LoVo (cell line): ENCODE results near the gene SVBP.
"Not testable (repeated sequence)": the region's sequence is repeated elsewhere in the genome, so short reads cannot be mapped to it uniquely, and the experiment has no call there.

Source experiments
- DNase-seq: peaks from one replicate; pipeline ENCODE4 v3.0.0-alpha.2; 2016; ENCODE audit warnings: low spot score

Gene SVBP

GRCh38 chr1:42816585-42817439 is at the start of gene SVBP, which contains the start of gene ERMAP:
Gene SVBP (minus strand): TSS chr1:42817397. CDS start chr1:42816544, 853 bp downstream.
Gene ERMAP (plus strand): TSS chr1:42817122. CDS start chr1:42830449, 13,327 bp downstream.
- peak; percentile 93 for DNase-seq

- no peak for DNase-seq
Observed at GRCh38 chr1:42866549-42866948, 49.4 kb upstream of the SVBP start.

GRCh38 chr1:42861014-42861399 is 43.8 kb upstream of the SVBP start:
- no peak for DNase-seq

GRCh38 chr1:42860339-42861013 is 43.3 kb upstream of the SVBP start:
- no peak for DNase-seq

- DNase-seq: not testable (repeated sequence)
Observed at GRCh38 chr1:42859366-42859765, 42.2 kb upstream of the SVBP start.

GRCh38 chr1:42856554-42856953 is 39.4 kb upstream of the SVBP start:
- not testable (repeated sequence) for DNase-seq

GRCh38 chr1:42853116-42853884 is 36.1 kb upstream of the SVBP start:
- DNase-seq: no peak

- DNase-seq: no peak
Observed at GRCh38 chr1:42852608-42852980, 35.4 kb upstream of the SVBP start.

- DNase-seq: no peak
Observed at GRCh38 chr1:42851960-42852607, 34.9 kb upstream of the SVBP start.

- DNase-seq: no peak
Observed at GRCh38 chr1:42851420-42851819, 34.2 kb upstream of the SVBP start.

- DNase-seq: no peak
Observed at GRCh38 chr1:42849944-42850343, 32.7 kb upstream of the SVBP start.

GRCh38 chr1:42848823-42849537 is 31.8 kb upstream of the SVBP start:
- no peak for DNase-seq

GRCh38 chr1:42847721-42848460 is 30.7 kb upstream of the SVBP start:
- DNase-seq: no peak

- no peak for DNase-seq
Observed at GRCh38 chr1:42847111-42847595, 30.0 kb upstream of the SVBP start.

- peak; percentile 94 for DNase-seq
Observed at GRCh38 chr1:42846257-42847110, 29.3 kb upstream of the SVBP start, which contains the start of gene ZNF691. Gene ZNF691 (plus strand): TSS chr1:42846613. CDS start chr1:42849659, 3,046 bp downstream.

GRCh38 chr1:42845866-42846256 is 28.7 kb upstream of the SVBP start:
- no peak for DNase-seq

GRCh38 chr1:42845193-42845592 is 28.0 kb upstream of the SVBP start:
- no peak for DNase-seq

GRCh38 chr1:42844592-42845140 is 27.5 kb upstream of the SVBP start:
- DNase-seq: no peak
